WTC11 (cell line): Measurements from ENCODE around the gene CYSRT1. TPM values are rescaled to one million over a fixed set of nuclear protein-coding genes. Genes with fewer than 3 reads are reported as not detected.

Source experiments
- ATAC-seq: fragments of 200-7000 bp; cut with Tn5 transposase; 2 replicates; pipeline ENCODE4 v1.10.0; 2021; ENCODE audit warnings: mild to moderate bottlenecking, moderate library complexity
- CTCF ChIA-PET: fragments of 300-600 bp; sonication (Branson Sonifier 250); formaldehyde crosslinking; loops from one replicate; lab custom pipeline; 2021; ENCODE audit warnings: antibody characterized with exemption; lab: Charles Lee
- POLR2A ChIA-PET: fragments of 350-600 bp; sonication (Branson Sonifier 250); formaldehyde crosslinking; loops from one replicate; lab custom pipeline; 2021; ENCODE audit warnings: antibody characterized with exemption; lab: Charles Lee
- DNase-seq: peaks from one replicate; pipeline ENCODE4 v3.0.0; 2021; ENCODE audit warnings: low spot score
- H3K27ac Mint-ChIP-seq: 2 replicates; pipeline ENCODE4 v1.8.0; 2021; ENCODE audit warnings: mixed read lengths
- H3K27me3 Mint-ChIP-seq: 2 replicates; pipeline ENCODE4 v1.8.0; 2021; ENCODE audit warnings: low read depth, mild to moderate bottlenecking, moderate library complexity, mixed read lengths
- H3K36me3 Mint-ChIP-seq: 2 replicates; pipeline ENCODE4 v1.8.0; 2021; ENCODE audit warnings: mixed read lengths
- H3K4me1 Mint-ChIP-seq: 2 replicates; pipeline ENCODE4 v1.8.0; 2022; ENCODE audit warnings: mixed read lengths
- H3K4me3 Mint-ChIP-seq: 2 replicates; pipeline ENCODE4 v1.8.0; 2021; ENCODE audit warnings: mild to moderate bottlenecking, moderate library complexity, mixed read lengths
- H3K9me3 Mint-ChIP-seq: 2 replicates; pipeline ENCODE4 v1.8.0; 2021; ENCODE audit warnings: mixed read lengths
- ARID4B ChIP-seq: sonication (generic); formaldehyde crosslinking; IDR thresholded peaks from 2 replicates; pipeline ENCODE4 v1.8.0; 2023; ENCODE audit warnings: missing genetic modification reagents, mild to moderate bottlenecking, borderline replicate concordance
- ATF1 ChIP-seq: sonication (generic); formaldehyde crosslinking; IDR thresholded peaks from 2 replicates; pipeline ENCODE4 v1.8.1; 2023; ENCODE audit warnings: mild to moderate bottlenecking, moderate library complexity, missing genetic modification reagents
- ETV6 ChIP-seq: sonication (generic); formaldehyde crosslinking; IDR thresholded peaks from 2 replicates; pipeline ENCODE4 v1.8.1; 2022; ENCODE audit warnings: mild to moderate bottlenecking, missing genetic modification reagents
- FOXK1 ChIP-seq: sonication (generic); formaldehyde crosslinking; IDR thresholded peaks from 2 replicates; pipeline ENCODE4 v1.8.0; 2022; ENCODE audit warnings: mild to moderate bottlenecking, moderate library complexity, missing genetic modification reagents
- GTF2I ChIP-seq: fragments of 250-450 bp; sonication (Bioruptor Pico); conservative IDR thresholded peaks from 2 replicates; pipeline ENCODE4 v1.4.0; 2021; ENCODE audit warnings: mild to moderate bottlenecking
- HMGXB4 ChIP-seq: sonication (generic); formaldehyde crosslinking; IDR thresholded peaks from 2 replicates; pipeline ENCODE4 v1.8.1; 2023; ENCODE audit warnings: mild to moderate bottlenecking, moderate library complexity, missing genetic modification reagents
- JUN ChIP-seq: sonication (generic); formaldehyde crosslinking; IDR thresholded peaks from 2 replicates; pipeline ENCODE4 v1.8.0; 2023; ENCODE audit warnings: mild to moderate bottlenecking, missing genetic modification reagents
- NFATC4 ChIP-seq: fragments of 250-450 bp; sonication (Bioruptor Pico); IDR thresholded peaks from 2 replicates; pipeline ENCODE4 v1.9.0; 2021; ENCODE audit warnings: mild to moderate bottlenecking
- NFE2L1 ChIP-seq: sonication (generic); formaldehyde crosslinking; IDR thresholded peaks from 2 replicates; pipeline ENCODE4 v1.8.1; 2023; ENCODE audit warnings: missing genetic modification reagents
- RELA ChIP-seq: sonication (generic); formaldehyde crosslinking; IDR thresholded peaks from 2 replicates; pipeline ENCODE4 v1.8.1; 2022; ENCODE audit warnings: missing genetic modification reagents, mild to moderate bottlenecking, borderline replicate concordance
- TCF7 ChIP-seq: sonication (generic); formaldehyde crosslinking; IDR thresholded peaks from 2 replicates; pipeline ENCODE4 v1.8.0; 2022; ENCODE audit warnings: mild to moderate bottlenecking, low read depth, missing genetic modification reagents, moderate library complexity
- TEAD1 ChIP-seq: sonication (generic); formaldehyde crosslinking; IDR thresholded peaks from 2 replicates; pipeline ENCODE4 v1.8.0; 2022; ENCODE audit warnings: mild to moderate bottlenecking, missing genetic modification reagents
- USF1 ChIP-seq: sonication (generic); formaldehyde crosslinking; IDR thresholded peaks from 2 replicates; pipeline ENCODE4 v1.8.0; 2022; ENCODE audit warnings: mild to moderate bottlenecking, missing genetic modification reagents
- ZNF121 ChIP-seq: sonication (generic); formaldehyde crosslinking; IDR thresholded peaks from 2 replicates; pipeline ENCODE4 v1.8.0; 2023; ENCODE audit warnings: missing genetic modification reagents
- ZNF396 ChIP-seq: fragments of 250-450 bp; sonication (Bioruptor Pico); IDR thresholded peaks from 2 replicates; pipeline ENCODE4 v1.8.0; 2021; ENCODE audit warnings: mild to moderate bottlenecking, moderate library complexity, borderline replicate concordance
- ZNF671 ChIP-seq: fragments of 250-450 bp; sonication (Bioruptor Pico); IDR thresholded peaks from 2 replicates; pipeline ENCODE4 v1.8.0; 2021; ENCODE audit warnings: mild to moderate bottlenecking
- total RNA-seq: library from RNA; stranded (reverse); gene quantifications from 3 replicates; pipeline ENCODE4 v1.2.3, GENCODE V29; 2021
- TF ChIP-seq, protein P1 (sequence below): fragments of 250-450 bp; sonication (Bioruptor Pico); IDR thresholded peaks from 2 replicates; pipeline ENCODE4 v2.1.2; 2022; ENCODE audit warnings: mild to moderate bottlenecking, moderate library complexity
- TF ChIP-seq, protein P2 (sequence below): fragments of 250-450 bp; sonication (Bioruptor Pico); IDR thresholded peaks from 2 replicates; pipeline ENCODE4 v1.9.0; 2021; ENCODE audit warnings: mild to moderate bottlenecking
- TF ChIP-seq, protein P3 (sequence below): sonication (generic); formaldehyde crosslinking; IDR thresholded peaks from 2 replicates; pipeline ENCODE4 v1.8.0; 2022; ENCODE audit warnings: missing genetic modification reagents

The CYSRT1 gene
- total RNA-seq, 1 experiment from 2014 or later = 3.5 TPM

DNA sequence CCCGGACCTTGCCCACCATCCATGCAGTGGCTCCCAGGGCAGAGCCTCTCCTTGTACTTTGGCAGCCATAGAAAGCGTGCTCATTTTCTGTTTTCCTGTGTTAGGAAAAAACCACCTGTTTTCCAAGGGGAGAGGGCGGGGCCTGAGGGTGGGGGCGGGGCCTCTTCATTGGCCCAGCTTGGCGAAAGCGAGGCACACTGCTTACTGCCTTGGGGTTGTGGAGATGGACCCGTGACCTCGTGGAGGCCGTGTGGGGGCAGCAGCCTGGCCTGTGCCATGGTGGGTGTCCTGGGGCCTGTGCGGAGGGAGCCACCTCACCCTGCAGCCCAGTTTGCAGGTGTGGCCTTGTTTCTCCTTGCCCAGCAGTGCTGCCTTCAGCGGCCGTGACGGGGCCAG lies 48.1 kb downstream of the CYSRT1 start (continued):
- TF ChIP-seq, protein P1, sequence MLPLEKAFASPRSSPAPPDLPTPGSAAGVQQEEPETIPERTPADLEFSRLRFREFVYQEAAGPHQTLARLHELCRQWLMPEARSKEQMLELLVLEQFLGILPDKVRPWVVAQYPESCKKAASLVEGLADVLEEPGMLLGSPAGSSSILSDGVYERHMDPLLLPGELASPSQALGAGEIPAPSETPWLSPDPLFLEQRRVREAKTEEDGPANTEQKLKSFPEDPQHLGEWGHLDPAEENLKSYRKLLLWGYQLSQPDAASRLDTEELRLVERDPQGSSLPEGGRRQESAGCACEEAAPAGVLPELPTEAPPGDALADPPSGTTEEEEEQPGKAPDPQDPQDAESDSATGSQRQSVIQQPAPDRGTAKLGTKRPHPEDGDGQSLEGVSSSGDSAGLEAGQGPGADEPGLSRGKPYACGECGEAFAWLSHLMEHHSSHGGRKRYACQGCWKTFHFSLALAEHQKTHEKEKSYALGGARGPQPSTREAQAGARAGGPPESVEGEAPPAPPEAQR (CRISPR knock-in tag) = no peak
- TF ChIP-seq TCF7 (CRISPR knock-in tag) = no peak
- no peak for TF ChIP-seq ZNF671 (CRISPR knock-in tag)
- no peak for TF ChIP-seq ARID4B (CRISPR knock-in tag)

- POLR2A ChIA-PET = no interaction called here
- Mint-ChIP-seq H3K27ac (peak overlapping the region; percentile 49; the same call in 1 of the 2 replicates), H3K9me3 (no peaks in the 10 kb centered on the region), H3K4me3 (no peak overlapping the region), H3K4me1 (peaks cover 25% of the 10 kb centered on the region), H3K36me3 (peaks cover 13% of the 10 kb centered on the region), H3K27me3 (no peaks in the 10 kb centered on the region)
- ATAC-seq = no peak
- no peak for DNase-seq
- CTCF ChIA-PET = interaction anchor here (0.5 to 4.4 kb wide), 6 partner anchors 12 to 136 kb away, joined by 3 to 28 read pairs (median 4); no protein-coding TSS in a partner anchor
- no peak for TF ChIP-seq ZNF396 (CRISPR knock-in tag)
- no peak for TF ChIP-seq NFE2L1 (CRISPR knock-in tag)
- TF ChIP-seq ARID4B (CRISPR knock-in tag) = no peak
- no peak for TF ChIP-seq GTF2I
- TF ChIP-seq TEAD1 (CRISPR knock-in tag) = no peak
- TF ChIP-seq JUN (CRISPR knock-in tag) = no peak
- TF ChIP-seq ZNF121 (CRISPR knock-in tag) = no peak
- no peak for TF ChIP-seq HMGXB4 (CRISPR knock-in tag)
- TF ChIP-seq NFATC4 (CRISPR knock-in tag) = no peak
- no peak for TF ChIP-seq RELA (CRISPR knock-in tag)
- TF ChIP-seq ATF1 = no peak
- no peak for TF ChIP-seq USF1 (CRISPR knock-in tag)
- no peak for TF ChIP-seq FOXK1 (CRISPR knock-in tag)
- TF ChIP-seq, protein P2, sequence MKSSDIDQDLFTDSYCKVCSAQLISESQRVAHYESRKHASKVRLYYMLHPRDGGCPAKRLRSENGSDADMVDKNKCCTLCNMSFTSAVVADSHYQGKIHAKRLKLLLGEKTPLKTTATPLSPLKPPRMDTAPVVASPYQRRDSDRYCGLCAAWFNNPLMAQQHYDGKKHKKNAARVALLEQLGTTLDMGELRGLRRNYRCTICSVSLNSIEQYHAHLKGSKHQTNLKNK (CRISPR knock-in tag) = no peak
- TF ChIP-seq, protein P3, sequence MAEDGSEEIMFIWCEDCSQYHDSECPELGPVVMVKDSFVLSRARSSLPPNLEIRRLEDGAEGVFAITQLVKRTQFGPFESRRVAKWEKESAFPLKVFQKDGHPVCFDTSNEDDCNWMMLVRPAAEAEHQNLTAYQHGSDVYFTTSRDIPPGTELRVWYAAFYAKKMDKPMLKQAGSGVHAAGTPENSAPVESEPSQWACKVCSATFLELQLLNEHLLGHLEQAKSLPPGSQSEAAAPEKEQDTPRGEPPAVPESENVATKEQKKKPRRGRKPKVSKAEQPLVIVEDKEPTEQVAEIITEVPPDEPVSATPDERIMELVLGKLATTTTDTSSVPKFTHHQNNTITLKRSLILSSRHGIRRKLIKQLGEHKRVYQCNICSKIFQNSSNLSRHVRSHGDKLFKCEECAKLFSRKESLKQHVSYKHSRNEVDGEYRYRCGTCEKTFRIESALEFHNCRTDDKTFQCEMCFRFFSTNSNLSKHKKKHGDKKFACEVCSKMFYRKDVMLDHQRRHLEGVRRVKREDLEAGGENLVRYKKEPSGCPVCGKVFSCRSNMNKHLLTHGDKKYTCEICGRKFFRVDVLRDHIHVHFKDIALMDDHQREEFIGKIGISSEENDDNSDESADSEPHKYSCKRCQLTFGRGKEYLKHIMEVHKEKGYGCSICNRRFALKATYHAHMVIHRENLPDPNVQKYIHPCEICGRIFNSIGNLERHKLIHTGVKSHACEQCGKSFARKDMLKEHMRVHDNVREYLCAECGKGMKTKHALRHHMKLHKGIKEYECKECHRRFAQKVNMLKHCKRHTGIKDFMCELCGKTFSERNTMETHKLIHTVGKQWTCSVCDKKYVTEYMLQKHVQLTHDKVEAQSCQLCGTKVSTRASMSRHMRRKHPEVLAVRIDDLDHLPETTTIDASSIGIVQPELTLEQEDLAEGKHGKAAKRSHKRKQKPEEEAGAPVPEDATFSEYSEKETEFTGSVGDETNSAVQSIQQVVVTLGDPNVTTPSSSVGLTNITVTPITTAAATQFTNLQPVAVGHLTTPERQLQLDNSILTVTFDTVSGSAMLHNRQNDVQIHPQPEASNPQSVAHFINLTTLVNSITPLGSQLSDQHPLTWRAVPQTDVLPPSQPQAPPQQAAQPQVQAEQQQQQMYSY (CRISPR knock-in tag) = no peak
- no peak for TF ChIP-seq ETV6 (CRISPR knock-in tag)
Observed at GRCh38 chr9:137273611-137274320, 48.8 kb downstream of the CYSRT1 start.
